WI38 (cell line): ENCODE results near the gene LCP2.

Source experiments
- H3K4me3 ChIP-seq: 2 replicates; pipeline ENCODE4 v1.5.1; 2011; ENCODE audit warnings: low read depth, mild to moderate bottlenecking, control low read depth, low read length
- CTCF ChIP-seq: IDR thresholded peaks from 2 replicates; pipeline ENCODE4 v1.5.1; 2012; ENCODE audit warnings: low read depth, mild to moderate bottlenecking, control low read depth, low read length

Gene LCP2

GRCh38 chr5:170332058-170332457 is 34.5 kb upstream of the LCP2 start:
- no peak overlapping the region for H3K4me3 ChIP-seq
- no peak for TF ChIP-seq CTCF

- no peak for TF ChIP-seq CTCF
- no peak overlapping the region for H3K4me3 ChIP-seq
Observed at GRCh38 chr5:170330568-170331054, 33.0 kb upstream of the LCP2 start.

- no peak overlapping the region for H3K4me3 ChIP-seq
- no peak for TF ChIP-seq CTCF
Observed at GRCh38 chr5:170329524-170329923, 31.9 kb upstream of the LCP2 start.

- H3K4me3 ChIP-seq, result no peak overlapping the region
- TF ChIP-seq CTCF, result no peak
Observed at GRCh38 chr5:170327829-170328228, 30.3 kb upstream of the LCP2 start.

GRCh38 chr5:170327168-170327567 is 29.6 kb upstream of the LCP2 start:
- no peak overlapping the region for H3K4me3 ChIP-seq
- no peak for TF ChIP-seq CTCF

- no peak overlapping the region for H3K4me3 ChIP-seq
- no peak for TF ChIP-seq CTCF
Observed at GRCh38 chr5:170319301-170319700, 21.7 kb upstream of the LCP2 start.

GRCh38 chr5:170317499-170317898 is 19.9 kb upstream of the LCP2 start:
- no peak overlapping the region for H3K4me3 ChIP-seq
- TF ChIP-seq CTCF, result no peak
